ENCODE data around the gene SCTR. TPM values are rescaled to one million over a fixed set of nuclear protein-coding genes. Genes with fewer than 3 reads are reported as not detected.

Gene SCTR
- total and polyA plus RNA-seq, 2 of the 13 experiments (the other 11 are each of a cell fraction or from before 2014, with no cell fraction given), result not detected

- TF ChIP-seq IKZF5 (CRISPR knock-in tag; IDR thresholded peaks at IDR 0.05) (0 out of 2 replicates have a peak, but pooled peaks have one; percentile 37), NCOA1 (CRISPR knock-in tag; IDR thresholded peaks at IDR 0.05) (no peak), FOSL1 (CRISPR knock-in tag; IDR thresholded peaks at IDR 0.05; ENCODE audit: borderline replicate concordance) (no peak), ZBTB7B (CRISPR knock-in tag; IDR thresholded peaks at IDR 0.05) (0 out of 2 replicates have a peak, but pooled peaks have one; percentile 58), CEBPG (CRISPR knock-in tag; IDR thresholded peaks at IDR 0.05) (no peak), ATF5 (CRISPR knock-in tag; IDR thresholded peaks at IDR 0.05; ENCODE audit: low read depth) (no peak), ZNF501 (CRISPR knock-in tag; IDR thresholded peaks at IDR 0.05) (no peak), ZNF883 (CRISPR knock-in tag; IDR thresholded peaks at IDR 0.05; ENCODE audit: not compliant biosample characterization) (no peak), RFXANK (CRISPR knock-in tag; IDR thresholded peaks at IDR 0.05) (no peak), ZKSCAN5 (CRISPR knock-in tag; IDR thresholded peaks at IDR 0.05) (no peak), TRAFD1 (CRISPR knock-in tag; IDR thresholded peaks at IDR 0.05; ENCODE audit: borderline replicate concordance) (no peak), ATF1 (CRISPR knock-in tag; IDR thresholded peaks at IDR 0.05) (no peak), ZIK1 (CRISPR knock-in tag; IDR thresholded peaks at IDR 0.05; ENCODE audit: borderline replicate concordance, low read depth) (no peak), KLF6 (CRISPR knock-in tag; IDR thresholded peaks at IDR 0.05) (no peak), MED1 (CRISPR knock-in tag; IDR thresholded peaks at IDR 0.05) (peak; percentile 23; the same call in 1 of the 2 replicates), ZFP62 (CRISPR knock-in tag; IDR thresholded peaks at IDR 0.05) (no peak), ZMYM4 (CRISPR knock-in tag; IDR thresholded peaks at IDR 0.05) (0 out of 2 replicates have a peak, but pooled peaks have one; percentile 33), ZNF382 (CRISPR knock-in tag; IDR thresholded peaks at IDR 0.05; ENCODE audit: borderline replicate concordance) (no peak), ZNF260 (CRISPR knock-in tag; IDR thresholded peaks at IDR 0.05; ENCODE audit: borderline replicate concordance, low read depth) (no peak), ZNF232 (CRISPR knock-in tag; IDR thresholded peaks at IDR 0.05; ENCODE audit: borderline replicate concordance) (no peak), FLYWCH1 (CRISPR knock-in tag; IDR thresholded peaks at IDR 0.05) (0 out of 2 replicates have a peak, but pooled peaks have one; percentile 8), ZNF432 (CRISPR knock-in tag; IDR thresholded peaks at IDR 0.05; ENCODE audit: borderline replicate concordance) (no peak)
- TF ChIP-seq, protein P1, sequence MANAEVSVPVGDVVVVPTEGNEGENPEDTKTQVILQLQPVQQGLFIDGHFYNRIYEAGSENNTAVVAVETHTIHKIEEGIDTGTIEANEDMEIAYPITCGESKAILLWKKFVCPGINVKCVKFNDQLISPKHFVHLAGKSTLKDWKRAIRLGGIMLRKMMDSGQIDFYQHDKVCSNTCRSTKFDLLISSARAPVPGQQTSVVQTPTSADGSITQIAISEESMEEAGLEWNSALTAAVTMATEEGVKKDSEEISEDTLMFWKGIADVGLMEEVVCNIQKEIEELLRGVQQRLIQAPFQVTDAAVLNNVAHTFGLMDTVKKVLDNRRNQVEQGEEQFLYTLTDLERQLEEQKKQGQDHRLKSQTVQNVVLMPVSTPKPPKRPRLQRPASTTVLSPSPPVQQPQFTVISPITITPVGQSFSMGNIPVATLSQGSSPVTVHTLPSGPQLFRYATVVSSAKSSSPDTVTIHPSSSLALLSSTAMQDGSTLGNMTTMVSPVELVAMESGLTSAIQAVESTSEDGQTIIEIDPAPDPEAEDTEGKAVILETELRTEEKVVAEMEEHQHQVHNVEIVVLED (CRISPR knock-in tag; IDR thresholded peaks at IDR 0.05; ENCODE audit: borderline replicate concordance), result no peak
- TF ChIP-seq, protein P2, sequence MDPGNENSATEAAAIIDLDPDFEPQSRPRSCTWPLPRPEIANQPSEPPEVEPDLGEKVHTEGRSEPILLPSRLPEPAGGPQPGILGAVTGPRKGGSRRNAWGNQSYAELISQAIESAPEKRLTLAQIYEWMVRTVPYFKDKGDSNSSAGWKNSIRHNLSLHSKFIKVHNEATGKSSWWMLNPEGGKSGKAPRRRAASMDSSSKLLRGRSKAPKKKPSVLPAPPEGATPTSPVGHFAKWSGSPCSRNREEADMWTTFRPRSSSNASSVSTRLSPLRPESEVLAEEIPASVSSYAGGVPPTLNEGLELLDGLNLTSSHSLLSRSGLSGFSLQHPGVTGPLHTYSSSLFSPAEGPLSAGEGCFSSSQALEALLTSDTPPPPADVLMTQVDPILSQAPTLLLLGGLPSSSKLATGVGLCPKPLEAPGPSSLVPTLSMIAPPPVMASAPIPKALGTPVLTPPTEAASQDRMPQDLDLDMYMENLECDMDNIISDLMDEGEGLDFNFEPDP (CRISPR knock-in tag; conservative IDR thresholded peaks at IDR 0.05), result peak; percentile 89; the same call in 1 of the 2 replicates
Observed at GRCh38 chr2:119439574-119440500, 84.4 kb downstream of the SCTR start (continued).
